HuH-7.5 (cell line): Measurements from ENCODE around the gene SLC25A47.
"Not testable (repeated sequence)": the region's sequence is repeated elsewhere in the genome, so short reads cannot be mapped to it uniquely, and the experiment has no call there.

Experiments
- DNase-seq: peaks from one replicate; pipeline ENCODE4 v3.0.0; 2011; ENCODE audit warnings: low spot score

SLC25A47 gene

DNA sequence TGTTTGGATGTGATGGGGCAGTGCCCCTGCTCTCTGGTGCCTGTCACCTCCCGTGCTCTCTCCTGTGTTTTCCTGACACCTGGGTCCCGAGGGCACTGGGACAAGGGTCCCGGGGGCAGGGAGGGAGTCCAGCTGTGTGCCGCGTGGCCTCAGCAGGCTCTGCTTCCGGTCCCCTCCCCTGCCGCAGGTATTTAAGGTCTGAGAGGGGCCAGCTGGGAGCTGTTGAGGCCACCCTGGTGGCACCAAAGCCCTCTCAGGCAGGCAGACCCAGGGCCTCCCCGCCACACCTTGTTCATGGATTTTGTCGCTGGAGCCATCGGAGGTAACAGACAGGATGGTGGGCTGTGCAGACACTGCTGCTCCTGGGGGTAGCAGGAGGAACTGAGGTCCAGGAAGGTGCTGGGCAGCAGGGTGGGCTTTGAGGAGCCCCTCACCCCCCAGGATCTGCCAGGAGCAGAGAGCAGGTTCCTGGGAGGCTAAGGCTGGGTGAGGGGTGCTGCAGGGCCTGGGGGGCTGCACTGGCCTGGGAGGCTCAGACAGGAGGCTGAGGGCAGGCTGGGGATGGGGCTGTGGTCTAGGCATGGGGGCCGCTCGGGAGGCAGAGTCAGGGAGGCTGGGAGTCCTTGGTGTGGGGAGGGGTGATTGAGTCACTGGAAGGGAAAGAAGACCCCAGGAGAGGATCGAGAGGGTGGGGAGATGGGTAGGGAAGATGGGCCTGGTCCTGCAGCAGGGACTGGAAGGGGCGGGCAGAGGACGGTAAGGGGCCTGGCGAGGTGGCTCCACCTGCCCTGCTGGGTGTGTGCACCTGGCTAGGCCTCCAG lies at the start of gene SLC25A47:
Gene SLC25A47, plus strand, starts transcription at position 219 of the 821 bp plus-strand sequence. Its CDS starts 76 bp downstream, at position 295.
- DNase-seq: no peak

- no peak for DNase-seq
Measured at GRCh38 chr14:100274250-100274649, 48.9 kb upstream of the SLC25A47 start.

DNA sequence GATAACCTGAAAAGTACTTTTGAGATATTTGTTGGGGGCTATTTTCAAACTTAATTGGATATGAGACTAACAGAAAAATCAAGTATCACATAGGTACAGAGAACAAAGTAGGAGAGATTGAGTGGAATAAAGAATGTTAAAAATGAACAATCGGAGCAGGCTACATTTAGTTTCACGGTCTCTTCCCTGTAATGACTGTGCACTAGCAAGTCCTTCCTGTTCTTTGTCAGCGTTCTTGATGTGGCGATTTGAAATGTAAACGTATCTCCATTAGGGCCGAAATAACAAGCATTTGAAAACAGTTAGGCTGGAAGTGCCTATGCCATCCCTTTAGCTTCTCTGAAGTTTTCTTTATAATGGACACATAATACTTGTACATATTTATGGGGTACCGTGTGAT lies 47.9 kb upstream of the SLC25A47 start:
- no peak for DNase-seq

DNA sequence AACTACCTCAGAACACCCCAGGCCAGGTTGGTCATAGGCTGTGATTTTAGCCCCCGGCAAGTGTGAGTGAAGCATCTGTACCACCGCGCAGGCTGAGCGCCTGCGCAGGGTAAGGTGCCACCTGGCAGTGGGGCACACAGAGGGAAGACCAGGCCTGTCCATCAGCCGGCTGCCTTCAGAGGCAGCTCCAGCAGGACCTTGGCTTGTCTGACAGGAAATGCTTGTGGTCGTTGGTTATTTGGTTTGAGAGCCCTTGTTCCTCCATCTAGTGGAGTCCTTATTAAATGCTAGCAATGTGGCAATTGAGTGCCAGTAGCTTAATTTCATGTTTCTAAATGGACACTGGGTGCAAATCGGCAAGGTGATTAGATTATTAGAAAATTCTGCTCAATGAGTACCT lies 44.4 kb upstream of the SLC25A47 start:
- no peak for DNase-seq

DNA sequence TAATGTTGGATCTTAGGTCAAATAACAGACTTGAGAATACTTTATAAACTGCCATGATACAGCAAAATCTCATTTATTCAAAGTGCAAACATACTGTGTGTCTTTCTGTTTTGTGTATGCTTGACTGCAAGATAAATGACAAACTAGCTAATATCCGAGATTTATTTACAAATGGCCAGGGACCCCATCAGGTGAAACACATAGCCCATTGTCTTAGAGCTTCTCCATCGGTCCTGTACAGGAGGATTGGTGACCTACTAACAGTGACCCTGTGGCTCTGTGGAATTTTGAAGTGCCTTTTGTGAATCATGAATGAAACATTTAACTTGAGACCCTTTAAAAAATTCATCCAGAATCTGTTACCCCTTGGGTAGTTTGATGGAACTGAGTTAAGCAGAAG lies 44.0 kb upstream of the SLC25A47 start:
- DNase-seq: no peak

GRCh38 chr14:100279563-100279962 lies 43.6 kb upstream of the SLC25A47 start:
- DNase-seq: no peak

GRCh38 chr14:100281286-100282082 lies 41.7 kb upstream of the SLC25A47 start:
- no peak for DNase-seq

- no peak for DNase-seq
Measured at GRCh38 chr14:100282083-100282350, 41.1 kb upstream of the SLC25A47 start.

GRCh38 chr14:100282766-100283419 lies 40.2 kb upstream of the SLC25A47 start:
- no peak for DNase-seq

DNA sequence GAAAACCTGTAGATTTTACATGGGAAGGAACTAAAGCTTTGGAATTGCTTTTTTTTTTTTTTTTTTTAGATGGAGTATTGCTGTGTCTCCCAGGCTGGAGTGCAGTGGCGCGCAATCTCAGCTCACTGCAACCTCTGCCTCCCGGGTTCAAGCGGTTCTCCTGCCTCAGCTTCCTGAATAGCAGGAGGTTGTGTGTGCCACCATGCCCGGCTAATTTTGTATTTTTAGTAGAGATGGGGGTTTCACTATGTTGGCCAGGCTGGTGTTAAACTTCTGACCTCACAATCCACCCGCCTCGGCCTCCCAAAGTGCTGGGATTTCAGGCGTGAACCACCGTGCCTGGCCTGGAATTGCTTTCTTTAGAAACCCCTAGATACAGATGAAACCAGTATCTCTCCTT lies 39.7 kb upstream of the SLC25A47 start:
- DNase-seq: not testable (repeated sequence)

- DNase-seq: no peak
Measured at GRCh38 chr14:100283984-100284881, 38.9 kb upstream of the SLC25A47 start.

DNA sequence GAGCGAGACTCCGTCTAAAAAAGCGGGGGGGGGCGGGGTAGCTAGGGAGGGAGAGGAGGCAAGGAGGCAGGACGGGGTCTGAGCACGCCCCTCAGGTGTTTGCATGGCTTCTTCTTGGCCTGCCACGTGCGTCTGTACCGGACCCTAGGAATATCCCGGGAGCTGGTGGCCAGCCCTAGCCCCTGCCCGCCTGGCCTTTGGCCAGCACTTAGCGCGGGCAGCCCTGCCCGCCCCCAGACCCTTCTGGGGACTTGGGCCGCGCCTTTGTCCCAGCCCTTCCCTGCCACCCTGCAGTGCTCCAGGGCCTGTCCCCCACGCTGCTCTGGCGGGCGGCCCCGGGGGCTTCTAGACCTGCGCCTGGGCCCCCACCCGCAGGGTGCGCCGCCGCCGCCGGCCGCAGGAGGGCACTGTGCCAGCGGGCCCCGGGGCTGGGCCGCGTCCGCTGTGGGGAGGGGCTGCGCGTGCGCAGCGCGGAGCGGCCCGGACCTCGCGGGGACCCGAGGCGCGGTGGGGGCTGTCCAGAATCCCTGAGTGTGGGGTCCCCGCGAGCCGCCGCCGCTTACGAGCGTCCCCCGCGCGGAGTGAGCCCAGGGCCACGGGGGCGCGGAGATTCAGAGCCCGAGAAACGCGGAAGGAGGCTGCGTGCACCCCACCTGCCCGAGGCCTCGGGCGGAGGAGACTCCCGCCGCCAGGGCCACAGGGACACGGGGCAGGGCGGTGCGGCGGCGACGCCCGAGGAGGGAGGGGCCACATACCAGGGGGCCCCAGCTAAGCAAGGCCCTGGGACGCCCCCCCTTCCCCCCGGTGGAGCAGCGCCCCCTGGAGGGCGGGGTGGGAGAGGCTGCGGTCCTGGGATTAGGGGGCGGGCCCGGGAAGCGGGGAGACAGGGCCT lies 37.9 kb upstream of the SLC25A47 start:
- DNase-seq: peak; percentile 93

- peak; percentile 6 for DNase-seq
Measured at GRCh38 chr14:100285913-100286400, 37.2 kb upstream of the SLC25A47 start.

DNA sequence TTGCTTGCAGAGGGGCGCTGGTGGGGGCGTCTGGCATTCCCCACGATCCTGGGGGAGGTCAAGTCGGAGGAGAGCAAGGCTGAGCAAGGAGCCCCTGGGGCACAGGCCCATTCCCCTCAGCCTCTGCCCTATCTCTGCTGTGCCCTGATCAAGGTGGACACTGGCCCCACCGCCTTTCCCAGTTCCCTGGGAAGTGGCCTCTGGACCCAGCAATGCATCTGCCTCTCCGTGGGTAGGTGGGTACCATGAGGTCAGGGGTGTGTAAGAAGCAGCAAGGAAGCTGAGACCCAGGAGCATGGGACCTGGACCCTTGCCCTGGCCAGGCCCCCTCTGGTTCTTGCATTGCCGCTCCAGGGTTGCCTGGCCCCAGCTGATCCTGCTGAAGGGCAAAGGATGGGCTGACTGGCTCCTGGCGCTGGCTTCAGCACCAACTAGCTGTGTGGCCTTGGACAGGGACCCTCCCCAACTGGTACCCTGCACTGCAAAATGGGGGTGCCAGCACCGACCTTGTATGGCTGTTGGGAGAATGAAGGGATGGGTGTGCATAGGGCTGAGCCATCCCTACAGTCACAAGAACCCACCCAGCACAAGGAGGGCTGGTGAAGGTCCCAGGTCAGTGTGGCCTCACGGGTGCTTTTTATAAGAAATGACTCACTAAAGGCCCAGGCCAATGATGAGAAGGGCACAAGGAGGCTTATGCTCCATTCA lies 36.5 kb upstream of the SLC25A47 start:
- no peak for DNase-seq

DNA sequence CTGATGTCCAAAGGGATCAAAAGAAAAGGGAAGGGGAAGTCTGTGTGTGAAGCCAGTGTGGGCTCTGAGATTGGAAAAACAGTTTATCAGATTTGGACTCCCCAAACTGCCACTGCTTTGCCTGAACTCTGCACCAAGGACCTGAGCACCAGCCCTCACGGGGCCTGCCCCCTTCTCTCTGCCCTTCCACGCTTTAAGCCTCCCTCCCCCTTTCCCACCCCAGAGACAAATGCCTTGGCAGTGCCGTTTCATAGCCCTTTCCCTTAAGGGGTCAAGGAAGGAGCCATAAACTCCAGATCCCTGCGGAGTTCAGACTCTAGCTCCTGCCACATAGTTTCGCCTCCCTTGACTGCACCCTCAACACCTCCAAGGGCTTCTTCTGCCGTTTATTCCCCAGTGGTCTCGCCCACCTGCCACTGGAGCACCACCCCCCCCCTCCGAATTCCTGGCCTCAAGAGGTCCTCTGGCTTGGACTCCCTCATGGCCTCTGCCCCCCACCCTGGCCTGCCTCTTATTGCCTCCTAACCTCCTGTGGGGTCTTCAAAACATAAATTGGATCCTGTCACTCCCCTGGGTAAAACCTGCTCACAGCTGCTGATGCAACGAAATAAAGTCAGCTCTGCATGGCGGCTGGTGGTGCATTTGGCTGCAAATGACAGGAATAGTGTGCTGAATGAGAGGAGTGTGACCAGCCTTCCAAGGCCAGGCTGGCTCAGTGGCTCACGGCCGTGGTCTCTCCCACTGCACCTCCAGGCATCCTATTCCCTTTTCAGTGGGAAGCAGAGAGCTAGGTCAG lies 35.7 kb upstream of the SLC25A47 start:
- DNase-seq: no peak

- not testable (repeated sequence) for DNase-seq
Measured at GRCh38 chr14:100287998-100288295, 35.2 kb upstream of the SLC25A47 start.

DNA sequence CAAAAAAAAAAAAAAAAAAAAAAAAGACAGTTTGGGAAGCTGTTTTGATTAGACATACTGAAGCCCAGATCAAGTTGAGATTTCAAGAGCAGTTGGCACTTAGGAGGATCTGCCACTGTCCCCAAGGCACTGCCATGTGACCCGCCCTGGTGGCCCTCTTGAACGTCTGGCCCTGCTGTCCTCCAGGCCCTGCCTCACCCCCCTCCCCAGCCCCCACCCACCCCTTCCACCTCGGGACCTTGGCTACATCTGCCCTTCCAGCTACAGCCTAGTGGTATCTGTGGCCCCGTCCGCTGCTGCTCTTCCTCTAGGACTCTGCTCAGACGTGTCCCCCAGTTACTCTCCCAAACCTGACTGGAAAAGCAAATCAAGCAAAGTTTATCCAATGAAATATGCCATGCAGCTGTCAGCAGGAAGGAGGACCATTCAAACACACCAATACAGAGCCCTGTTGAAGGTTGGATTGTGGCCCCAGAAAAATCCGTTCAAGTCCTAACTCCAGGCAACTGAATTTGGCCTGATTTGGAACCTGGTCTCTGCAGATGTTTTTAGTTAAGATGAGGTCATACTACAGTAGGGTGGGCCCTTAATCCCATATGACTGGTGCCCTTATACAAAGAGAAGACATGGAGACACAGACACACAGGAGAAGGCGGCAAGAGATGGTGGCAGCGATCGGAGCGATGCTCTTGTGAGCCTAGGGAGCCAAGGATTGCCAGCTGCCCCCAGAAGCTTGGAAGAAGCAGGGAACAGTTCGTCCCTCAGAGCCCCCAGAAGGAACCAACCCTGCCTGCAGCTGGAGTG lies 34.6 kb upstream of the SLC25A47 start:
- no peak for DNase-seq

GRCh38 chr14:100289916-100290606 lies 33.1 kb upstream of the SLC25A47 start:
- DNase-seq: peak; percentile 7
